Measurements from ENCODE around the gene NUP98. TPM values are rescaled to one million over a fixed set of nuclear protein-coding genes. Genes with fewer than 3 reads are reported as not detected.

NUP98 gene
- total RNA-seq = 100 to 1,000 TPM in 3 of 4 donors, 10 to 100 TPM in 1; 55.1 to 189 (median 123) TPM

- Histone ChIP-seq H3K4me3 (peak within 1 kb of the TSS; percentile 75 to 100), H3K27ac (peak within 1 kb of the TSS; percentile 94 to 96), H3K36me3 (no peaks in the 10 kb centered on the region), H3K9me3 (no peaks in the 10 kb centered on the region), H3K4me1 (no peaks in the 10 kb centered on the region), H3K27me3 (no peaks in the 10 kb centered on the region)
- peak; percentile 100 for DNase-seq
- peak in 2 of 4 experiments; percentile 10 to 28 for TF ChIP-seq CTCF (IDR thresholded peaks at IDR 0.05)
- peak; percentile 98 to 100 for TF ChIP-seq POLR2A (IDR thresholded peaks at IDR 0.05)
- intact Hi-C loops (cut with DNase I; ENCODE audit: low total_unique reads) = loop anchor here (2.0 kb wide), 1 partner anchor 43 kb away; the partner anchor contains the start of gene RHOG
Observed at GRCh38 chr11:3797329-3798090, at the start of gene NUP98. NUP98 (minus strand) TSS chr11:3797554; CDS start chr11:3782117, 15,437 bp downstream.

GRCh38 chr11:3845670-3846069 is 48.3 kb upstream of the NUP98 start:
- no peak for TF ChIP-seq CTCF (IDR thresholded peaks at IDR 0.05)
- TF ChIP-seq POLR2A (IDR thresholded peaks at IDR 0.05) = no peak
- H3K27me3 ChIP-seq = no peaks in the 10 kb centered on the region
- H3K4me1 ChIP-seq = no peaks in the 10 kb centered on the region
- H3K9me3 ChIP-seq = no peaks in the 10 kb centered on the region
- no peaks in the 10 kb centered on the region for H3K36me3 ChIP-seq
- no peak overlapping the region for H3K27ac ChIP-seq
- intact Hi-C loops (cut with DNase I; ENCODE audit: low total_unique reads) = loop anchor here (5.0 kb wide), 1 partner anchor 227 kb away; no protein-coding TSS in a partner anchor
- DNase-seq = no peak
- no peak overlapping the region for H3K4me3 ChIP-seq

GRCh38 chr11:3845246-3845645 is 47.9 kb upstream of the NUP98 start:
- Histone ChIP-seq H3K4me1 (no peaks in the 10 kb centered on the region), H3K4me3 (no peak overlapping the region), H3K36me3 (no peaks in the 10 kb centered on the region), H3K27me3 (no peaks in the 10 kb centered on the region), H3K9me3 (no peaks in the 10 kb centered on the region), H3K27ac (no peak overlapping the region)
- no peak for DNase-seq
- intact Hi-C loops (cut with DNase I; ENCODE audit: low total_unique reads) = loop anchor here (5.0 kb wide), 1 partner anchor 227 kb away; no protein-coding TSS in a partner anchor
- TF ChIP-seq CTCF (IDR thresholded peaks at IDR 0.05) = no peak
- no peak for TF ChIP-seq POLR2A (IDR thresholded peaks at IDR 0.05)

GRCh38 chr11:3843326-3843725 is 46.0 kb upstream of the NUP98 start:
- no peaks in the 10 kb centered on the region for H3K27me3 ChIP-seq
- H3K27ac ChIP-seq = no peak overlapping the region
- H3K36me3 ChIP-seq = no peaks in the 10 kb centered on the region
- intact Hi-C loops (cut with DNase I; ENCODE audit: low total_unique reads) = no loop called here
- H3K9me3 ChIP-seq = no peaks in the 10 kb centered on the region
- no peak for DNase-seq
- TF ChIP-seq CTCF (IDR thresholded peaks at IDR 0.05) (no peak), POLR2A (IDR thresholded peaks at IDR 0.05) (no peak)
- no peaks in the 10 kb centered on the region for H3K4me1 ChIP-seq
- H3K4me3 ChIP-seq = no peak overlapping the region

Measured in uterus (tissue), 4 donors.